ENCODE data around the gene STMND1.

STMND1 gene

GRCh38 chr6:17144016-17144415 lies 42.2 kb downstream of the STMND1 start:
- DNase-seq (ENCODE audit: low read depth) = no peak
- TF ChIP-seq CTCF (IDR thresholded peaks at IDR 0.05; ENCODE audit: control insufficient read depth, extremely low read depth, insufficient read depth) = no peak
- no peak overlapping the region for H3K4me3 ChIP-seq (ENCODE audit: low read depth, low read length)

- no peak overlapping the region for H3K4me3 ChIP-seq (ENCODE audit: low read depth, low read length)
- TF ChIP-seq CTCF (IDR thresholded peaks at IDR 0.05; ENCODE audit: control insufficient read depth, extremely low read depth, insufficient read depth) = no peak
- no peak for DNase-seq (ENCODE audit: low read depth)
These were observed 47.7 kb downstream of the STMND1 start for GRCh38 chr6:17149571-17149970.

- H3K4me3 ChIP-seq (ENCODE audit: low read depth, low read length) = no peak overlapping the region
- DNase-seq (ENCODE audit: low read depth) = no peak
- no peak for TF ChIP-seq CTCF (IDR thresholded peaks at IDR 0.05; ENCODE audit: control insufficient read depth, extremely low read depth, insufficient read depth)
These were observed 48.2 kb downstream of the STMND1 start for GRCh38 chr6:17150096-17150495.

- DNase-seq (ENCODE audit: low read depth) = no peak
- TF ChIP-seq CTCF (IDR thresholded peaks at IDR 0.05; ENCODE audit: control insufficient read depth, extremely low read depth, insufficient read depth) = no peak
- H3K4me3 ChIP-seq (ENCODE audit: low read depth, low read length) = no peak overlapping the region
These were observed 50.0 kb downstream of the STMND1 start for GRCh38 chr6:17151888-17152287.

- H3K4me3 ChIP-seq (ENCODE audit: low read depth, low read length) = no peak overlapping the region
- TF ChIP-seq CTCF (IDR thresholded peaks at IDR 0.05; ENCODE audit: control insufficient read depth, extremely low read depth, insufficient read depth) = no peak
- no peak for DNase-seq (ENCODE audit: low read depth)
These were observed 50.9 kb downstream of the STMND1 start for GRCh38 chr6:17152703-17153102.

GRCh38 chr6:17156112-17156921 lies 54.5 kb downstream of the STMND1 start:
- TF ChIP-seq CTCF (IDR thresholded peaks at IDR 0.05; ENCODE audit: control insufficient read depth, extremely low read depth, insufficient read depth) = peak; percentile 81

GRCh38 chr6:17156966-17157365 lies 55.1 kb downstream of the STMND1 start:
- TF ChIP-seq CTCF (IDR thresholded peaks at IDR 0.05; ENCODE audit: control insufficient read depth, extremely low read depth, insufficient read depth) = no peak
- H3K4me3 ChIP-seq (ENCODE audit: low read depth, low read length) = no peak overlapping the region
- no peak for DNase-seq (ENCODE audit: low read depth)

More at GRCh38 chr6:17156112-17156921, 54.5 kb downstream of the STMND1 start:
- DNase-seq (ENCODE audit: low read depth) = peak; percentile 64
- no peak overlapping the region for H3K4me3 ChIP-seq (ENCODE audit: low read depth, low read length)

Measured in LNCaP clone FGC (cell line).